ENCODE measurements around the gene BRMS1. TPM values are rescaled to one million over a fixed set of nuclear protein-coding genes. Genes with fewer than 3 reads are reported as not detected.

BRMS1 gene
- total and polyA plus RNA-seq, 2 experiments from 2014 or later = 59.1 to 61.7 TPM

DNA sequence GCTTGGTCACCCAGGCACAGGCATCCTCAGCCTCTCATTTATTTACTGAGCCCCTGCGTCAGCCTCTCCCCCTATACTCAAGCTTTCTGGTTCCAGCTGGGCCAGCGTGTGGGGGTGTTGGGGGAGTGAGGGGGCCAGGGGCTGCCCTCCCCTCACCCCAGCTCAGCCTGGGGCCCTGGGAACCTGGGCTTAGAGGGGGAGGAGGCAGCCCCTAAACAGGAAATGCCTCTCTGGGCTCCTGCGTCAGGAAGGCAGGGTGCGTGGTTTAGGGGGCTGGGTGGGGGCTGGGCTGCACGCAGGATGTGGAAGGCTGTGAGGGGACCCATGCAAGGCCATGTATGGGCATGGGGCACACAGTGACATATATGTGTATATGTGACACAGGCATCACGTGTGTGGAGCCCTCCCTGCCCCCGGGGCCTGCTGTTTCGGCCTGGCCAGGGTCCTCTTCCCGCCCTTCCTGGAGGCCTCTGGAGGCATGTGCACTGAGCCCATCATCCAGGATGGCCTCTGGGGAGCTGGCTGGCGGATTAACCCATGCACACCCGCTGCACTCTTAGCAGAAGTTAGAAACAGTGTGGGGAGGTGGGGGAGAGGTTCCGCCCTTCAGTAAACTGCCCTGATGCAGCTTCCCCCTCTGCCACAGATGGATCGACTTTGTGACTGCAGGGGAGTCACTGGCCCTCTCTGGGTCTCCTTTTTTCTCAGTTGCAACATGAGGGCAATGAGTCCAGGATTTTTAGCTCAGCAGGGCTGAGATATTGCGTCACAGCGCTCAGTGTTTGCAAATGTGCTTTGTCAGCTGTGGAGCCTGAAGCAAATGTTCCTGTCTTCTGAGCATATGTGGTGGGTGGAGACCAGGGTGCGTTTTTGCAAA, 26.9 kb downstream of the BRMS1 start:
- H3K9me2 ChIP-seq (ENCODE audit: insufficient read depth) = no peaks in the 10 kb centered on the region
- peak overlapping the region; percentile 87 for H3K27ac ChIP-seq (ENCODE audit: low read depth)
- Mint-ChIP-seq H3K9me3 (peaks cover 21% of the 10 kb centered on the region), H3K4me1 (peaks cover 32% of the 10 kb centered on the region), H3K36me3 (ENCODE audit: low read depth) (peaks cover 22% of the 10 kb centered on the region), H3K27ac (peak overlapping the region; percentile 90), H3K4me3 (peak overlapping the region; percentile 42; the same call in 2 of the 3 replicates), H3K27me3 (ENCODE audit: insufficient read depth, low read depth, poor library complexity) (peaks cover 32% of the 10 kb centered on the region)
- peak overlapping the region; percentile 93 for H2AFZ ChIP-seq
- DNase-seq (ENCODE audit: low spot score) = peak; percentile 73
- H3K79me2 ChIP-seq (replicated peaks; ENCODE audit: insufficient read depth) = no peaks in the 10 kb centered on the region
- no peaks in the 10 kb centered on the region for H4K20me1 ChIP-seq (replicated peaks; ENCODE audit: insufficient read depth)
- no peaks in the 10 kb centered on the region for H3K36me3 ChIP-seq (ENCODE audit: insufficient read depth)
- TF ChIP-seq CREB1 (CRISPR knock-in tag; IDR thresholded peaks at IDR 0.05; ENCODE audit: low read depth) (no peak), STAT1 (IDR thresholded peaks at IDR 0.05; ENCODE audit: unreplicated experiment) (no peak)
- TF ChIP-seq, protein P1, sequence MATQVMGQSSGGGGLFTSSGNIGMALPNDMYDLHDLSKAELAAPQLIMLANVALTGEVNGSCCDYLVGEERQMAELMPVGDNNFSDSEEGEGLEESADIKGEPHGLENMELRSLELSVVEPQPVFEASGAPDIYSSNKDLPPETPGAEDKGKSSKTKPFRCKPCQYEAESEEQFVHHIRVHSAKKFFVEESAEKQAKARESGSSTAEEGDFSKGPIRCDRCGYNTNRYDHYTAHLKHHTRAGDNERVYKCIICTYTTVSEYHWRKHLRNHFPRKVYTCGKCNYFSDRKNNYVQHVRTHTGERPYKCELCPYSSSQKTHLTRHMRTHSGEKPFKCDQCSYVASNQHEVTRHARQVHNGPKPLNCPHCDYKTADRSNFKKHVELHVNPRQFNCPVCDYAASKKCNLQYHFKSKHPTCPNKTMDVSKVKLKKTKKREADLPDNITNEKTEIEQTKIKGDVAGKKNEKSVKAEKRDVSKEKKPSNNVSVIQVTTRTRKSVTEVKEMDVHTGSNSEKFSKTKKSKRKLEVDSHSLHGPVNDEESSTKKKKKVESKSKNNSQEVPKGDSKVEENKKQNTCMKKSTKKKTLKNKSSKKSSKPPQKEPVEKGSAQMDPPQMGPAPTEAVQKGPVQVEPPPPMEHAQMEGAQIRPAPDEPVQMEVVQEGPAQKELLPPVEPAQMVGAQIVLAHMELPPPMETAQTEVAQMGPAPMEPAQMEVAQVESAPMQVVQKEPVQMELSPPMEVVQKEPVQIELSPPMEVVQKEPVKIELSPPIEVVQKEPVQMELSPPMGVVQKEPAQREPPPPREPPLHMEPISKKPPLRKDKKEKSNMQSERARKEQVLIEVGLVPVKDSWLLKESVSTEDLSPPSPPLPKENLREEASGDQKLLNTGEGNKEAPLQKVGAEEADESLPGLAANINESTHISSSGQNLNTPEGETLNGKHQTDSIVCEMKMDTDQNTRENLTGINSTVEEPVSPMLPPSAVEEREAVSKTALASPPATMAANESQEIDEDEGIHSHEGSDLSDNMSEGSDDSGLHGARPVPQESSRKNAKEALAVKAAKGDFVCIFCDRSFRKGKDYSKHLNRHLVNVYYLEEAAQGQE (IDR thresholded peaks at IDR 0.05; ENCODE audit: unreplicated experiment) = no peak
- TF ChIP-seq, protein P2, sequence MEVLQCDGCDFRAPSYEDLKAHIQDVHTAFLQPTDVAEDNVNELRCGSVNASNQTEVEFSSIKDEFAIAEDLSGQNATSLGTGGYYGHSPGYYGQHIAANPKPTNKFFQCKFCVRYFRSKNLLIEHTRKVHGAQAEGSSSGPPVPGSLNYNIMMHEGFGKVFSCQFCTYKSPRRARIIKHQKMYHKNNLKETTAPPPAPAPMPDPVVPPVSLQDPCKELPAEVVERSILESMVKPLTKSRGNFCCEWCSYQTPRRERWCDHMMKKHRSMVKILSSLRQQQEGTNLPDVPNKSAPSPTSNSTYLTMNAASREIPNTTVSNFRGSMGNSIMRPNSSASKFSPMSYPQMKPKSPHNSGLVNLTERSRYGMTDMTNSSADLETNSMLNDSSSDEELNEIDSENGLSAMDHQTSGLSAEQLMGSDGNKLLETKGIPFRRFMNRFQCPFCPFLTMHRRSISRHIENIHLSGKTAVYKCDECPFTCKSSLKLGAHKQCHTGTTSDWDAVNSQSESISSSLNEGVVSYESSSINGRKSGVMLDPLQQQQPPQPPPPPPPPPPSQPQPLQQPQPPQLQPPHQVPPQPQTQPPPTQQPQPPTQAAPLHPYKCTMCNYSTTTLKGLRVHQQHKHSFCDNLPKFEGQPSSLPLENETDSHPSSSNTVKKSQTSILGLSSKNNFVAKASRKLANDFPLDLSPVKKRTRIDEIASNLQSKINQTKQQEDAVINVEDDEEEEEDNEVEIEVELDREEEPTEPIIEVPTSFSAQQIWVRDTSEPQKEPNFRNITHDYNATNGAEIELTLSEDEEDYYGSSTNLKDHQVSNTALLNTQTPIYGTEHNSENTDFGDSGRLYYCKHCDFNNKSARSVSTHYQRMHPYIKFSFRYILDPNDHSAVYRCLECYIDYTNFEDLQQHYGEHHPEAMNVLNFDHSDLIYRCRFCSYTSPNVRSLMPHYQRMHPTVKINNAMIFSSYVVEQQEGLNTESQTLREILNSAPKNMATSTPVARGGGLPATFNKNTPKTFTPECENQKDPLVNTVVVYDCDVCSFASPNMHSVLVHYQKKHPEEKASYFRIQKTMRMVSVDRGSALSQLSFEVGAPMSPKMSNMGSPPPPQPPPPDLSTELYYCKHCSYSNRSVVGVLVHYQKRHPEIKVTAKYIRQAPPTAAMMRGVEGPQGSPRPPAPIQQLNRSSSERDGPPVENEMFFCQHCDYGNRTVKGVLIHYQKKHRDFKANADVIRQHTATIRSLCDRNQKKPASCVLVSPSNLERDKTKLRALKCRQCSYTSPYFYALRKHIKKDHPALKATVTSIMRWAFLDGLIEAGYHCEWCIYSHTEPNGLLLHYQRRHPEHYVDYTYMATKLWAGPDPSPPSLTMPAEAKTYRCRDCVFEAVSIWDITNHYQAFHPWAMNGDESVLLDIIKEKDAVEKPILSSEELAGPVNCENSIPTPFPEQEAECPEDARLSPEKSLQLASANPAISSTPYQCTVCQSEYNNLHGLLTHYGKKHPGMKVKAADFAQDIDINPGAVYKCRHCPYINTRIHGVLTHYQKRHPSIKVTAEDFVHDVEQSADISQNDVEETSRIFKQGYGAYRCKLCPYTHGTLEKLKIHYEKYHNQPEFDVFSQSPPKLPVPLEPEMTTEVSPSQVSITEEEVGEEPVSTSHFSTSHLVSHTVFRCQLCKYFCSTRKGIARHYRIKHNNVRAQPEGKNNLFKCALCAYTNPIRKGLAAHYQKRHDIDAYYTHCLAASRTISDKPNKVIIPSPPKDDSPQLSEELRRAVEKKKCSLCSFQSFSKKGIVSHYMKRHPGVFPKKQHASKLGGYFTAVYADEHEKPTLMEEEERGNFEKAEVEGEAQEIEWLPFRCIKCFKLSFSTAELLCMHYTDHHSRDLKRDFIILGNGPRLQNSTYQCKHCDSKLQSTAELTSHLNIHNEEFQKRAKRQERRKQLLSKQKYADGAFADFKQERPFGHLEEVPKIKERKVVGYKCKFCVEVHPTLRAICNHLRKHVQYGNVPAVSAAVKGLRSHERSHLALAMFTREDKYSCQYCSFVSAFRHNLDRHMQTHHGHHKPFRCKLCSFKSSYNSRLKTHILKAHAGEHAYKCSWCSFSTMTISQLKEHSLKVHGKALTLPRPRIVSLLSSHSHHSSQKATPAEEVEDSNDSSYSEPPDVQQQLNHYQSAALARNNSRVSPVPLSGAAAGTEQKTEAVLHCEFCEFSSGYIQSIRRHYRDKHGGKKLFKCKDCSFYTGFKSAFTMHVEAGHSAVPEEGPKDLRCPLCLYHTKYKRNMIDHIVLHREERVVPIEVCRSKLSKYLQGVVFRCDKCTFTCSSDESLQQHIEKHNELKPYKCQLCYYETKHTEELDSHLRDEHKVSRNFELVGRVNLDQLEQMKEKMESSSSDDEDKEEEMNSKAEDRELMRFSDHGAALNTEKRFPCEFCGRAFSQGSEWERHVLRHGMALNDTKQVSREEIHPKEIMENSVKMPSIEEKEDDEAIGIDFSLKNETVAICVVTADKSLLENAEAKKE (CRISPR knock-in tag; IDR thresholded peaks at IDR 0.05) = no peak
- TF ChIP-seq, protein P3, sequence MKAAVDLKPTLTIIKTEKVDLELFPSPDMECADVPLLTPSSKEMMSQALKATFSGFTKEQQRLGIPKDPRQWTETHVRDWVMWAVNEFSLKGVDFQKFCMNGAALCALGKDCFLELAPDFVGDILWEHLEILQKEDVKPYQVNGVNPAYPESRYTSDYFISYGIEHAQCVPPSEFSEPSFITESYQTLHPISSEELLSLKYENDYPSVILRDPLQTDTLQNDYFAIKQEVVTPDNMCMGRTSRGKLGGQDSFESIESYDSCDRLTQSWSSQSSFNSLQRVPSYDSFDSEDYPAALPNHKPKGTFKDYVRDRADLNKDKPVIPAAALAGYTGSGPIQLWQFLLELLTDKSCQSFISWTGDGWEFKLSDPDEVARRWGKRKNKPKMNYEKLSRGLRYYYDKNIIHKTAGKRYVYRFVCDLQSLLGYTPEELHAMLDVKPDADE (IDR thresholded peaks at IDR 0.05) = peak; percentile 37; the same call in 1 of the 2 replicates
- H3K4me3 ChIP-seq = peak overlapping the region; percentile 41; the same call in 1 of the 2 replicates
- peaks cover 9% of the 10 kb centered on the region; the same call in 1 of the 2 replicates for H3F3A ChIP-seq (replicated peaks; ENCODE audit: low read depth)
- peak overlapping the region; percentile 77 for H3K4me2 ChIP-seq
- peaks cover 23% of the 10 kb centered on the region for H3K4me1 ChIP-seq (ENCODE audit: insufficient read depth)
- ATAC-seq = peak; percentile 9
- H3K27me3 ChIP-seq (ENCODE audit: insufficient read depth) = no peaks in the 10 kb centered on the region

All from GM23338 (cell line).